Measurements from ENCODE around the gene PDLIM3.

Gene PDLIM3

DNA sequence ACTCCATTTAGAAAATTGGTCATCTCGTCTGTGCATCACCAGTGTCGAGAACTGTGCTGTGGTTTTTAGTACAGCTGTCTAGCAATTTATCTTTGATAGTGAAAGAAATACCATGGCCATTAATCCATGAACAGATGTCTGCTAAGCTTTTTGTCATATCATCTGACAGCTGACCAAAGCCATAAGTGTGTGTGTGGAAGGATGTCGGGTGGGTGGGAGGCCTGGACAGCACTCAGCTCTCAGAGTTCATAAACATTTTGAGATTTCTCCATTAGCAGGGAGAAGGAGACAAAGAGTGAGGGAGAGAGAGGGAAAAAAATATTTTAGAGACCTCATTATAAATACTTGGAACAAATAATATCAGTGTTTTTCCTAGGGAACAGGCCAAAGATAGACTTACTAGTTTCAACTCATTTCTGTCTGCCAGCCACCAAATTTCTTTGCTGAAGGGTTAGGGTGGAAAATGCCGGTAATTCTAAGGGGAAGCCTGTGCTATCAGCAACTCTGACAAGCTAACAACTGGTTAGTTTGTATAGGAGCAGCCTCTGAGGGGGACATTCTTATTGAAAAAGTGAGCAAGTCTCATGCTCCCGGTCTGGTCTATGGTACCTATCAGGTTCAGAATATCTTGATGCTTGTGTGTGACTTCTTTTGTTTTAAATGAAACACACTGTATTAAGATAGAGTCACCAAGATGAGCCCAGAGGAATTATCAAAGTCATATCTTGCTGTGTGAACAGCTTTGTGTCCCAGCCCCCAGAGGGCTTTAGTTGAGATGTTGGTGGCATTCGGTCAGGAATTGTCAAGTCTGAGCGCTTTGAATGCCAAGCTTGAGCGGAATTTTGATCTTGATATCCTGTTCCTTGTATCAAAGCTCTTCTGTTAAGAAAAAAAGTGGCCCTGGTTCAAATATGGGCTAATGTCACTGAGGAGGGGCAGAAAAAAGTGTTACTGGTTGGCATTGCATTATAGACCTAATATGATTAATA is 41.9 kb upstream of the PDLIM3 start:
- Histone ChIP-seq H3K4me3 (ENCODE audit: low read depth, low read length) (no peak overlapping the region), H3K27me3 (replicated peaks) (no peaks in the 10 kb centered on the region), H3K27ac (no peak overlapping the region), H3K36me3 (replicated peaks) (no peaks in the 10 kb centered on the region)
- in situ Hi-C loops (cut with HindIII; ENCODE audit: low pct_ligation_motif_present, low sequenced_read_pairs): no loop called here
- TF ChIP-seq, protein P1, sequence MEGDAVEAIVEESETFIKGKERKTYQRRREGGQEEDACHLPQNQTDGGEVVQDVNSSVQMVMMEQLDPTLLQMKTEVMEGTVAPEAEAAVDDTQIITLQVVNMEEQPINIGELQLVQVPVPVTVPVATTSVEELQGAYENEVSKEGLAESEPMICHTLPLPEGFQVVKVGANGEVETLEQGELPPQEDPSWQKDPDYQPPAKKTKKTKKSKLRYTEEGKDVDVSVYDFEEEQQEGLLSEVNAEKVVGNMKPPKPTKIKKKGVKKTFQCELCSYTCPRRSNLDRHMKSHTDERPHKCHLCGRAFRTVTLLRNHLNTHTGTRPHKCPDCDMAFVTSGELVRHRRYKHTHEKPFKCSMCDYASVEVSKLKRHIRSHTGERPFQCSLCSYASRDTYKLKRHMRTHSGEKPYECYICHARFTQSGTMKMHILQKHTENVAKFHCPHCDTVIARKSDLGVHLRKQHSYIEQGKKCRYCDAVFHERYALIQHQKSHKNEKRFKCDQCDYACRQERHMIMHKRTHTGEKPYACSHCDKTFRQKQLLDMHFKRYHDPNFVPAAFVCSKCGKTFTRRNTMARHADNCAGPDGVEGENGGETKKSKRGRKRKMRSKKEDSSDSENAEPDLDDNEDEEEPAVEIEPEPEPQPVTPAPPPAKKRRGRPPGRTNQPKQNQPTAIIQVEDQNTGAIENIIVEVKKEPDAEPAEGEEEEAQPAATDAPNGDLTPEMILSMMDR (IDR thresholded peaks at IDR 0.05; ENCODE audit: low read depth, low read length, missing control alignments): no peak
- DNase-seq: no peak

DNA sequence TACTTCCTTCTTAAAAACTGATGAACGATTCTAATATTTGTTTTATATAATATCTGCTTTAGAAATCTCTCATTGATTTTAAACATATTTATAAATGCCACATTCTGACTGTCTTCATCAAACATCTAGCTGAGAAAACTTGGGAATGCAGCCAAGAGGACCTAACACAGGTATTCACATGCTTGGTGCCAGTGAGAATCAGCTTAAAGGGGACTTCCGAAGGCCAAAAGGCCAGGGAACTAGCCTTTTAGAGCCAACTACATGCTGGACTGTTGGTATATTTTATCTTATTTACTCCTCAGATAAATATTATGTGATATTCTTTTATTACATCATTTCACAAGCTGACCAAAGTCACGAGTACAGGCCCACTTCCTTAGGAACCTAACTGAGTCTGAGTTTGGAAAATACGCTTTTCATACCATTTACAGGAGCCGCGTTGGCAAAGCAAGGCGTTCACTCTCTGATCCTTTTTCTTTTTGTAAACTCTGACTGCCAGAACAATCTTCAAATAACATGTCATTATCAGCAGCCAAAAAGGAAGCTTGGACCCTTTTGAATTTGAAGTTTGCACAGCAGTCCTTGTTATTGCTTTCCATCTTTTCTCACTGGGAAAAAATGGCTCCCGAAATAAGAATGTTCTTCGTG is 41.1 kb upstream of the PDLIM3 start:
- no peaks in the 10 kb centered on the region for H3K27me3 ChIP-seq (replicated peaks)
- in situ Hi-C loops (cut with HindIII; ENCODE audit: low pct_ligation_motif_present, low sequenced_read_pairs): no loop called here
- no peak overlapping the region for H3K4me3 ChIP-seq (ENCODE audit: low read depth, low read length)
- H3K36me3 ChIP-seq (replicated peaks): no peaks in the 10 kb centered on the region
- no peak for DNase-seq
- TF ChIP-seq, protein P1 (IDR thresholded peaks at IDR 0.05; ENCODE audit: low read depth, low read length, missing control alignments): no peak
- H3K27ac ChIP-seq: no peak overlapping the region

DNA sequence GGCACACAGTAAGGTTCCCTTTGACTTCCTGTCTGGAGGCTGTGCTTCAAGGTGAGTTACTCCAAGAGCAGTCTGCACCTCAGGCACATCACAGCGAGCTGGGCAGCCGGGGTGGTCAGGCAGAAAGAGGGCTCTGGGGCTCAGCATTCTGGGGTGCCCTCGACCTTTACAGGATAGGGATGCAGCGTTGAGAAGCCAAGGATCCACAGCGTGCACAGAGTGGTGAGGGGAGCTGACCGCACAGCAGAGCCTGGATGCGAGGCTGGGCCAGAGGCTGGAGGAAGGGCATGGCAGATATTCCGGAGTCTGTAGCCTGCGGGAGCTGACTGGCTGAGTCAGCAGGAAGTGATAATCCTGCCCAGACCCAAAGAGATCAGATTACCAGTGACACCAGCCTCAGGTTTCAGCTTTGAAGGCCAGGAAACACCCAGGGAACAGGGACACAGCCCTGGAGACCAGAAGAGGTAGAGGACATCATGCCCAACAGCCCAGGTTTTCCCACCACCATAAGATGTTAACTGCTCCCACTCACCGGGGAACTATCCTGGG is 38.4 kb upstream of the PDLIM3 start:
- Histone ChIP-seq H3K27me3 (replicated peaks) (no peaks in the 10 kb centered on the region), H3K36me3 (replicated peaks) (no peaks in the 10 kb centered on the region), H3K27ac (peak overlapping the region; percentile 85), H3K4me3 (ENCODE audit: low read depth, low read length) (peak overlapping the region; percentile 27)
- TF ChIP-seq, protein P1 (IDR thresholded peaks at IDR 0.05; ENCODE audit: low read depth, low read length, missing control alignments): no peak
- DNase-seq: peak; percentile 92
- in situ Hi-C loops (cut with HindIII; ENCODE audit: low pct_ligation_motif_present, low sequenced_read_pairs): no loop called here

DNA sequence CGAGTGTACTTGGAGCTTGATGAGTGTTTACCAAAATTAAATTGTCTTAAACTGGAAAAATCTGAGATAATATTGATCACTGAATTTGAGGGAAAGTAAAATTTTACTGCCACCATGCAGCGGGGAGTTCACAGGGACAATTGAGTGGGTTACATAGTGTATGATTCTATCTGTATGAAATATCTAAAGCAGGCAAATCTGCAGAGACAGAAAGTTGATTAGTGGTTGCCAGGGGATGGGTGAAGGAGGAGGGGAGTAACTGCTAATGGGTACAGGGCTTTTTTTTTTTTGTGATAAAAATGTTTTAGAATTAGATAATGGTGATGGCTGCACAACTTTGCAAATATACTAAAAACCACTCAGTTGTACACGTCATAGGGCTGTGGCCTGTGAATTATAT is 35.4 kb upstream of the PDLIM3 start:
- TF ChIP-seq, protein P1 (IDR thresholded peaks at IDR 0.05; ENCODE audit: low read depth, low read length, missing control alignments): no peak
- in situ Hi-C loops (cut with HindIII; ENCODE audit: low pct_ligation_motif_present, low sequenced_read_pairs): no loop called here
- Histone ChIP-seq H3K4me3 (ENCODE audit: low read depth, low read length) (no peak overlapping the region), H3K36me3 (replicated peaks) (no peaks in the 10 kb centered on the region), H3K27ac (no peak overlapping the region), H3K27me3 (replicated peaks) (no peaks in the 10 kb centered on the region)
- no peak for DNase-seq

DNA sequence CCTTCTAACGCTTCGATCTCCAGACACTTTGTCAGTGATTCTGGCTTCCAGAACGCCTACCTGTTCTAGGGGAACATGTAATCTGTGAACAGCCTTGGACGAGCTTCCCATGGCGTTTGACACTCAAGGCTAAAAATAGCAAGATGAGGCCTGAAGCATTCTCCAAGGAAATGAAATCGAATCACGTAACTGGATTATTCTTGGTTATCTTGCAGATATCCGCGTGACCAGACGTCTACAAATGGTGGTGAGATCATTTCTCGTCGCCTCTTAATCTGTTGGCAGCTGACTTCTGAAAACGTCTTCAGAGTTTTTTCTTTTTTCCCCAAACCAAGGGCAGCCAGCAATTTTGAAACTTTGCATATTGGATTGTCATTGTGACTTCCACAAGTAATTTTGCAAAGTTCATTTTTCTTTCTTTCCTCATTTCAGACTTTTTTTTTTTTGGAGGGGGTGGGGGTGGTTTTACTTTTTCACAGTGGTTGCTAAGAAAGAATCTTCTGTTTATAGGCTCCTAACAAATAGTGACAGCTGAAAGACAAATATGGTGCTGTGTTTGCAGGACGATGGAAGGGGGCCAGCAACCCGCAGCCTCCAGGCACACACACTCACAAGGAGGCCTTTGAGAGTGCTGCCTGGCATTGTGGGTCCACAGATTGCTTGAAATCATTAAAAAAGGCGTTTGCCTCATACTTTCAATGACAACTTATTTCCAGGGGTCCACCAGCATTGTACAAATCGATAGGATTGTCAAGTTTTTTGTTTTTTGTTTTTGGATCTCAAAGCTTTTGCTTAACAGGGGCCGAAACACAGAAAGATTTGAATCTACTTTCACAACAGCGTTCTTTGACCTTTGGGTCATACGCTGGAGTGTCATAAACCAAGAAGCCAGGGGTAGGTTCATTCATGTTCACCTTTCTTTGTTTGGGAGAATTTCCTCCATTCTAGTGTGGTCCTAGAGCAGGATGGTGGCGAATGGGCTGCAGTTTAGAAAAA is 32.4 kb upstream of the PDLIM3 start:
- Histone ChIP-seq H3K36me3 (replicated peaks) (no peaks in the 10 kb centered on the region), H3K27ac (peak overlapping the region; percentile 89), H3K4me3 (ENCODE audit: low read depth, low read length) (no peak overlapping the region), H3K27me3 (replicated peaks) (no peaks in the 10 kb centered on the region)
- in situ Hi-C loops (cut with HindIII; ENCODE audit: low pct_ligation_motif_present, low sequenced_read_pairs): no loop called here
- TF ChIP-seq, protein P1 (IDR thresholded peaks at IDR 0.05; ENCODE audit: low read depth, low read length, missing control alignments): no peak
- peak; percentile 79 for DNase-seq

Measured in brain microvascular endothelial cell (primary cell).